IPS-18c (cell line): Measurements from ENCODE around the gene GARS1.
"Not testable (repeated sequence)": the region's sequence is repeated elsewhere in the genome, so short reads cannot be mapped to it uniquely, and the experiment has no call there.

Experiments
- H3K4me3 ChIP-seq: 2 replicates; pipeline ENCODE4 v1.7.0; 2013; ENCODE audit warnings: low read depth, mild to moderate bottlenecking, low read length, moderate library complexity; ENCODE audit not compliant: insufficient read depth
- H3K9me3 ChIP-seq: one replicate; pipeline ENCODE4 v1.6.1; 2013; ENCODE audit warnings: mild to moderate bottlenecking, low read length, moderate library complexity; ENCODE audit not compliant: control insufficient read depth, insufficient read depth

The GARS1 gene

GRCh38 chr7:30566596-30566995 lies 28.1 kb upstream of the GARS1 start:
- Histone ChIP-seq H3K9me3 (peaks cover 6% of the 10 kb centered on the region), H3K4me3 (no peak overlapping the region)

- no peak overlapping the region for H3K4me3 ChIP-seq
- peaks cover 6% of the 10 kb centered on the region for H3K9me3 ChIP-seq
Measured at GRCh38 chr7:30567081-30567480, 27.6 kb upstream of the GARS1 start.

GRCh38 chr7:30570238-30570637 lies 24.4 kb upstream of the GARS1 start:
- not testable (repeated sequence) for H3K9me3 ChIP-seq, H3K4me3 ChIP-seq

- Histone ChIP-seq H3K4me3 (no peak overlapping the region), H3K9me3 (peaks cover 10% of the 10 kb centered on the region)
Measured at GRCh38 chr7:30572212-30572841, 22.4 kb upstream of the GARS1 start.

GRCh38 chr7:30575910-30576309 lies 18.8 kb upstream of the GARS1 start:
- peaks cover 3% of the 10 kb centered on the region for H3K9me3 ChIP-seq
- no peak overlapping the region for H3K4me3 ChIP-seq

GRCh38 chr7:30583181-30583580 lies 11.5 kb upstream of the GARS1 start:
- Histone ChIP-seq H3K9me3 (peaks cover 2% of the 10 kb centered on the region), H3K4me3 (no peak overlapping the region)

GRCh38 chr7:30584415-30584814 lies 10.3 kb upstream of the GARS1 start:
- Histone ChIP-seq H3K9me3 (peaks cover 3% of the 10 kb centered on the region), H3K4me3 (no peak overlapping the region)

- Histone ChIP-seq H3K9me3 (peaks cover 3% of the 10 kb centered on the region), H3K4me3 (no peak overlapping the region)
Measured at GRCh38 chr7:30584965-30585364, 9.7 kb upstream of the GARS1 start.

GRCh38 chr7:30585675-30586074 lies 9.0 kb upstream of the GARS1 start:
- Histone ChIP-seq H3K4me3 (no peak overlapping the region), H3K9me3 (peaks cover 3% of the 10 kb centered on the region)

GRCh38 chr7:30587547-30587946 lies 7.1 kb upstream of the GARS1 start:
- H3K9me3 ChIP-seq = not testable (repeated sequence)

GRCh38 chr7:30589111-30589510 lies 5.6 kb upstream of the GARS1 start:
- H3K9me3 ChIP-seq = peaks cover 3% of the 10 kb centered on the region
- no peak overlapping the region for H3K4me3 ChIP-seq

More at GRCh38 chr7:30587547-30587946, 7.1 kb upstream of the GARS1 start:
- H3K4me3 ChIP-seq = not testable (repeated sequence)

- H3K9me3 ChIP-seq = no peaks in the 10 kb centered on the region
- peak overlapping the region; percentile 80 for H3K4me3 ChIP-seq
Measured at GRCh38 chr7:30594048-30594539, 584 bp upstream of the GARS1 start.

- Histone ChIP-seq H3K4me3 (peak overlapping the region; percentile 80), H3K9me3 (no peaks in the 10 kb centered on the region)
Measured at GRCh38 chr7:30595436-30596013, 847 bp downstream of the GARS1 start.

- no peaks in the 10 kb centered on the region for H3K9me3 ChIP-seq
- H3K4me3 ChIP-seq = peak overlapping the region; percentile 80
Measured at GRCh38 chr7:30596014-30596641, 1.4 kb downstream of the GARS1 start.

GRCh38 chr7:30596721-30597120 lies 2.0 kb downstream of the GARS1 start:
- Histone ChIP-seq H3K4me3 (peak overlapping the region; percentile 80; the same call in 1 of the 2 replicates), H3K9me3 (no peaks in the 10 kb centered on the region)

- Histone ChIP-seq H3K9me3 (no peaks in the 10 kb centered on the region), H3K4me3 (no peak overlapping the region)
Measured at GRCh38 chr7:30598121-30598876, 3.6 kb downstream of the GARS1 start.

GRCh38 chr7:30604901-30605300 lies 10.2 kb downstream of the GARS1 start:
- Histone ChIP-seq H3K9me3 (no peaks in the 10 kb centered on the region), H3K4me3 (no peak overlapping the region)

GRCh38 chr7:30605832-30606231 lies 11.2 kb downstream of the GARS1 start:
- no peak overlapping the region for H3K4me3 ChIP-seq
- H3K9me3 ChIP-seq = no peaks in the 10 kb centered on the region
